ENCODE measurements around the gene VSX2.

Gene VSX2

GRCh38 chr14:74302152-74302628 lies 62.9 kb downstream of the VSX2 start:
- DNase-seq (ENCODE audit: low read depth) = peak; percentile 73

- peak; percentile 93 for DNase-seq (ENCODE audit: low read depth)
Measured at GRCh38 chr14:74302634-74303569, 63.7 kb downstream of the VSX2 start, which contains the start of gene ABCD4. ABCD4 (minus strand) TSS chr14:74302934; CDS start chr14:74302912, 22 bp downstream.

GRCh38 chr14:74308695-74309094 lies 69.4 kb downstream of the VSX2 start:
- DNase-seq (ENCODE audit: low read depth) = no peak

- DNase-seq (ENCODE audit: low read depth) = no peak
Measured at GRCh38 chr14:74309125-74310022, 70.1 kb downstream of the VSX2 start.

GRCh38 chr14:74312161-74312560 lies 72.9 kb downstream of the VSX2 start:
- no peak for DNase-seq (ENCODE audit: low read depth)
